ENCODE results near the gene COL5A2.

DNA sequence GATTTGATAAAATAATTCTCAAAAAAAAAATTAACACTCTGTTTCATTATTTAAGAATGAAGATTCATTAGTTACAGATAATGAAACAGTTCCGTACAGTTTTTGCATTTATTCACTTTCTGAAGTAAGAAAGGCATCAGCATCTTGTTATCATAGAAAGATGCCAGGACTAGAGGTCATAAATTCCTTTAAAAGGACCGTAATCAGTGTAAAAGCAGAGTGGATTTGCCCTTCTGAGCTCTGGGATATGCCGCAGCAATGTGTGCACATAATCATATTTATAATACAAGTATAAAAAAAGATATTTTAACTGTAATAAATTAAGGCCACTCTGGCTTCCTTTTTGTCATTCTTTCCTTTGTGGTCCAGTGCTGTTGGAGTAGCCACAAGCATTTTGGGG lies 37.5 kb upstream of the COL5A2 start:
- no peak for TF ChIP-seq POLR2A (IDR thresholded peaks at IDR 0.05; ENCODE audit: low read depth, low read length)
- TF ChIP-seq TAF1 (IDR thresholded peaks at IDR 0.05; ENCODE audit: borderline replicate concordance, low read depth, low read length) = no peak
- TF ChIP-seq POLR2AphosphoS5 (IDR thresholded peaks at IDR 0.05; ENCODE audit: low read depth, low read length) = no peak

Measured in GM12892 (cell line).